GM21360 (cell line): ENCODE measurements around the gene PTPRT.

ENCODE experiments used
- ATAC-seq: cut with Tn5 transposase; IDR thresholded peaks from one replicate; pipeline ENCODE4 v1.9.1; 2021; ENCODE audit warnings: mild to moderate bottlenecking, moderate library complexity; ENCODE audit not compliant: unreplicated experiment

The PTPRT gene

DNA sequence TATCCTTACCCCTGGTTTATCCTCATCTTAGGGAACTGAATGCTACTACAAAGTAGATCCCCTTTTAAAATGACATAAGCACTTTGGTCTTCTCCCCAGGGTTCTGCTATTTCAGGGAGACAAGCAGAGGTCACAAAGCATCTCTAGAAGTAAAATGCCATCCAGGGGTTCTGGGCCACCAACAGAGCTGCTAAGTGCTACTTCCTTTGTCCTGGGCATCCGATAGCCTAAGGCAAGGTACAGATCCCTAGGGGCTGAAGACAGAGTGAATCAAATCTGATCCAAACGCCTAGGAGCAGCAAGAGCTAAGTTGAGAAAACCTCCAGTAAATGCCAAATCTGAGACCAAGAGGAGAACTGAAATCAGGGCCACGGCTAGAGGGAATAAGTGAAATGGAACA lies 161.2 kb downstream of the PTPRT start:
- no peak for ATAC-seq

DNA sequence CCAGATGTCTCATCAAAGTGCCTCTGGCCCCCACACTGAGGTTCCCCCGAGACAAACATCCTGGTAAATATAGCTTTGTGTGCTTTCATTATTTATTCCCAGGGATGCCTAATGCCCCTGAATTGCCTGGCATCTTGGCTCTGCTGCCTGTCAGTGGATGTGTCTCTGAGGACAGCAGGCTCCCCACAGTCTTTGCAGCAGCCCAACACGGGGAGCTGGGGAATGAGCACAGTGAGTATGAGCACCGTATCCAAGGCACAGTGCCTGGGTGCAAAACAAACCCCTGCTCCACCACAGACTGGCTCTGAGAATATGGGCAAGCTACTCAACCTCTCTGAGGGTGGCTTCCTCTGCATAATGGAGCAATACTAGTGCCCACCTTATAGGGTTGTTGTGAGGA lies 165.9 kb downstream of the PTPRT start:
- no peak for ATAC-seq

DNA sequence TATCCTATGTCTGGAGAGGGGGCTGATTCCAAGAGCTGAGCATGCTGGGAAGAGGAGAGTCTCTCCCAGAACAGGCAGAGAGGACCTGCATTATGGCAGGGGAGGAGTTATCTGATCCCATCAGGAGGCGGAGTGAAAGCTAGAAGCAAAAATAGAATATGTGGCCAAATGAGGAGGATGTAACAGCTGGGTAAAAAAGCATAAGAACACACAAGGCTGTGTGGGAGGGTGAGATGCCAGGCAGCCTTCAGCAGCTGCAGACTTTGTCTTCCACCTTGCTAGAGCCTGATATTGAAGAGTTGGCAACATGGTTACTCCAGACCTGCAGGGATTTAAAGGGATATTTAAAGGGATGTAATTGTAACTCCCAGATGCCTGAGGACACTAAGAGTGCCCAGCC lies 167.1 kb downstream of the PTPRT start:
- no peak for ATAC-seq

DNA sequence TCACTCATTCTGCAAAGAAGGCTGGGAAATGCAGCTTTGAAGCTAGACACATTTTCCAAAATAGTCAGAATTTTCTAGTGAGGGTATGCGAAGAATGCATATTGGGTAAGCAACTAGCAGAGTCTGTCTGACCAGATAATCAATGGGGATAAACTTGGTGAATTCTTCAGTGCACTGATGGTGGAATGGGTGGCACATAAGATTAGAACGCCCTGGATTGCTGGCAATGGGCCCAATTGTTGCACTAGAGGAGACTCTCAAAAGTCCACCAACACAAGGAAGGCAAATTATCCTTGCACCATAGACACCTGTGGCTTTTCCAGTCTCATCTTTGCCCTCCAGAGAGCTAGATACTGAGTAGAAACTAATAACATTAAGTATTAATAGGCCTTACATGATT lies 167.6 kb downstream of the PTPRT start:
- no peak for ATAC-seq

DNA sequence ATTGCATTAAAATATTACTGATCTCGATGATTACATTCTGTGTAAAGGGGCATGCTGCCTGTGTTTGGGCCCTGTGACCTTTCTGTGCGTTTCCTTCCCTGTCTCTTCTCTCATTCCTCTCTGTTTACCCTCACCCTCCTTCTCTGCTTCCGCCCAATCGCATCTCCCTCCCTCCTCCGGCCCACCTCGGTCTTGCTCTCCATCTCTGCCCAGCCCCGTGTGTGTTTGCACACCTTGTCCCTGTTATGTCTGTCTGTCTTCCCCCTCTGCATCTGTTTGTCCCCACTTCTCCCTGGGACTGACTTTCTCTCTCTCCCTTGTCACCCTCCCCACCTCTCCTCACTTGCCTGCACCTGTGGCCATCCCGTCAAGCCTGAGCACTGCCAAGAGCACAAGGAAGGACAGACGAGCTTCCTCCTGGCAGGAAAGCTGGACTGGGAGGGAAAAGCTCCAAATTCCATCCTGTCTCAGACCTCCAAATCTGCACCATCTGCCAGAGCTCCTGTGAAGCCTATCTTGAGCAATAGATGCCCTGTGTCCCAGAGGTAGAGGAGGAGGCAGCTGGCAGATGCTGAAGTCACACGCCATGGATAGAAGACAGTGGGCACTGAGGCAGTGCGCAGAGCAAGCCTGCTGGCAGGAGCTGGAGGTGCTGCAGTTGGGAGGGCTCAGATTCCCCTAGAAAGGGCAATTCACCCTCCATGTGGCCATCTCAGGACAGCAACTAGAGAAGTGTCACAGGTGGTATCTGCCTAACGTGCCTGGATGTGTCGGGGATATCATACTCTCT lies 172.3 kb downstream of the PTPRT start:
- ATAC-seq, result no peak

DNA sequence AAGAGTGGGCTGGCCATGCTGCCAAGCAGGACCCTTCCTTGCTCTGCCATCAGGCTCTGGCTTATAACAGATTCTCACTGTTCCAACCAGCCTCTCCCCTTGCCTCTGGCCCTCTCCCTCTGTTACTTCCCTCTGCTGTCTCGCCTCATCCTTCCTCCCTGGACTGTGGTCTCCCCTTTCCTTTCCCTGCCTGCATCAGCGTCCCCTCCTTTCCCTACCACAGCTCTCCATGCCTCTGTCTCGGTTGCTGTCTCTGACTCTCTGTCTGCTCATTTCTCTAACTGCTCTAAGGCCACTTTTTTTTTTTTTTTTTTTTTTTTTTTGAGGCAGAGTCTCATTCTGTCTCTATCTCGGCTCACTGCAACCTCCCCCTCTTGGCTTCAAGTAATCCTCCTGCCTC lies 173.4 kb downstream of the PTPRT start:
- no peak for ATAC-seq

DNA sequence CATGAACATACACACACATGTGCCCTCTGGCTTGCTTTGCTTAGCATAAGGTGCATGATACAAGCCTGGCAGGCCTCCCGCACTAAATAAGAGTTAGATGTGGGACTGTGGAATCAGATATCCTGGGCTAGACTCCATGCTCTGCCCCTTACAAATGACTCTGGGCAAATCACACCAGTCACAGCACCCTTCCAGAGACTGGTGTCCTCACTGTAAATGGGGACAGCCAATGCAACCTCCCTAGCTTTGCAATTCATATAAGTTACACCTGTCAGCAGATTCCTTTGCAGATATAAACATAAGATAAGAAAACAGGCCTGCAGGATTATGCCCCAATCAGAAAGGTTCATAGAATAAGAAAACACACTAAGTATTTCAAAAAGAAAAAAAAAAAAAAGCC lies 174.1 kb downstream of the PTPRT start:
- no peak for ATAC-seq

DNA sequence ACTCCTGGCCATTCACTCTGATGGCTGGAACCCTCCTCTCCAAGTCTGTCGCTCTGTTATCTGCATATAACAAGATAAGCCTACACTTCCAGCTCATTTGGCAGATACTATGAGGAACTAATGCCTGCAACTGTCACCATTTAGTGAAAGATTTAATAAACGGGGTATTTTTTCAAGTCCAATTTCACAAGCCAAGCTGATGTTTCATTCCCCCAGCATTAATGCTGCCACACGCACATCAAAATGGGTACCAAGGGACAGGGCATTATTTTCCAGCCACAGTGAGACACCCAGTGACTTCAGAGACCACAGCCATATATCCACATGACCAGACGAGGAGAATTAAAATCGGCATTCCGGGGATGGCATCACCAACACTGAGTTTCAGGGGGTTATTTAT lies 175.5 kb downstream of the PTPRT start:
- no peak for ATAC-seq

DNA sequence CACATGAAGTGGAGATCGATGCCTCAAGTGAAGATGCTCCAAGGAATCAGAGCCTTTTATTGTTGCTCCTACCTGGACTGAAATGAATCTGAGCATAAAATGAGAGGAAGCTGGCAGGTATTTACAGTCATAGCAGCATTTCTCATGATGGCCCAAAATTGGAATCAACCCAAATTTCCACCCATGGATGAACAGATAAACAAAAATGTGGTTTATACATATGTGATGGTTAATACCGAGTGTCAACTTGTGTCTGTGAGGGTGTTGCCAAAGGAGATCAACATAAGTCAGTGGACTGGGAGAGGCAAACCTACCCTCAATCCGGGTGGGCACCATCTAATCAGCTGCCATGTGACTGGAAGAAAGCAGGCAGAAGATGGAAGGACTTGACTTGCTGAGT lies 178.2 kb downstream of the PTPRT start:
- ATAC-seq, result no peak

DNA sequence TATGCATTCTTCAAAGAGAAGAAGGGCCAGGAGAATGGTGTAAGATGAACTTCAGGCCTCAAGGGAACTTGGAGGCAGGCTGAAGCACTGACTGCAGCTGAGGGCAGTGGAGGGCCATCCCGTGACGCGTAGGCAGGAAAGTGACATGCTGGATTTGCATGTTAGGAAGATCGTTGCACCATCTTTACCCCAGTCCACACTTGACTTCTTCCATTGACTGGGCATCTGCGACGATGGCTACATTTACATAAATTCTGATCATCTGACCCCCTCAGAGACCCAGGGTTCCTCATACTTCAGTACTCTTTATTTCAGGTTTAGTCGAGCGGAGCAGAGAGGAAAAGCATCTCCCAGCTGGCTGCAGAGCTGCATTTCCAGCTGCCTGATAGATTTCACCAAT lies 180.2 kb downstream of the PTPRT start:
- no peak for ATAC-seq

DNA sequence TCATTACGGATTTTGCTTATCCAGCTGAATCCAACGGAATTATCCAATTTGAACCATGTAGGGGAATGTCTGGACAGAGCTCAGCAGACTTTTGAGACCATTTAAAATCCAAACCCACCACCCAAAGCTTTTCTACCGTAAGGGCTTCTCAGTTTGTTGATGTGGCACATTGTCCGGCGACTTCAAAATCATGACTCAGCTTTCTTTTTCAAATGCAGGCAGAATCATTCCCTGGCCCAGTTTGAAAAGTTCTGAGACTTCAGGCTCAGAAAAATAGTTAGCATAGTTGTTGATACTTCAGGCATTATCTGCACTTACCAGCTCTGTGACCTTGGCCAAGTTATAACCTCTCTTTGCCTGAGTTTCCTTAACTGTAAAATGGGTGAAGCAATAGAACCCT lies 182.2 kb downstream of the PTPRT start:
- ATAC-seq, result no peak

DNA sequence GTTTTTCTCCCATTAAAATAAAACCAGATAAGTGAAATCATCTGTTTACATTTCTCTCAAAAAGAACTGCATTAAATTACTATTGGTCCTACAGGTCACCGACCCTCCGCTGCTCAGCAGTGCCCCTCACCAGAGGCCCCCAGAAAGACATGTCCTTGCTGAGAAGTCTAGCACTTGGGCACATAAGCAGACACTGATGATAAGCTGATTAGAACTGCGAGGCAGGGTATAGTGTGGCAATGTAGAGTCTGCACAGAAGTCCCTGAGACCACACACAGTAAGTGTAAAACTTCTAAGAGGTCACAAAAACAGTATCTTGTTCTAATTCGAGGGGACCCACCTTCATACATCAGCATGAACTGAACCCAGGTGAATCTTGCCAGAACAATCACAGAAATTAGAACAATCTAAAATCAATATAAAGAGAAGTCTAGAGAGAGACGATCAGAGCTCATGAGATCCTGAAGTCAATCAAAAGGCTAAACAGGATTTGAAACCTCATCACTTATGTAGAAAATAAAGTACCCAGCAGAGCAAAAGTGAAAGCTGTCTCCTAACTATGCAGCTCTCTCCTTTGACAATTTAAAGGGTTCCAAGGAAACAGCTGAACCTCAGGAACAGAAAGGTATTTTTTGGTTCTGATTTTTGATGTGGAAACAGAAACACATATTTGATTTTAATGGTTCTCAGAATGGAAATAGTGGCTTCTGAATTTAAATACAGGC lies 182.9 kb downstream of the PTPRT start:
- ATAC-seq, result no peak

DNA sequence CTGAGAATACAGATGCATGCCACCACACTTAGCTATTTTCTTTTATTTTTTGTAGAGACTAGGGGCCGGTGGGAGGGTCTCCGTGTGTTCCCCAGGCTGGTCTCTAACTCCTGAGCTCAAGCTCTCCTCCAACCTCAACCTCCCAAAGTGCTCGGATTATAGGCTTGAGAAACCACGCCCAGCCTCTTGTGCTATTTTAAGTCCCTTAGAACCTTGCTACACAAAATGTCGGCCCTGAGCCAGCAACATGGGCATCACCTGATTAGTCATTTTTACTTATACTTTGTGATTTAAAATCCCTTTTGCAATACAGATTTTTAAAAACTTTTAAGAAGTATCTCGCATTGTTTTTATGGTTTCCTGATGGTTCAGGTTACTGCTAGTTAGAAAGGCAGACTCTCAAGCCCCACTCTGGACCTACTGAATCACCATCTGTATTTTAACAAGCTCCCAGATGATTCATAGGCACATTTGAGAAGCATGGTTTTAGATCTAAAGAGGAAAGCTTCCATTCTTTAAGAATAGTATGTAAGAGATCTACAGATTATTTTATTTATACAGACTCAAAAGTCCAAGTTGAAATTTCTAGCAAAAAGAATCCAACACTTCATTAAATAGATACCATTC lies 186.3 kb downstream of the PTPRT start:
- ATAC-seq, result no peak

DNA sequence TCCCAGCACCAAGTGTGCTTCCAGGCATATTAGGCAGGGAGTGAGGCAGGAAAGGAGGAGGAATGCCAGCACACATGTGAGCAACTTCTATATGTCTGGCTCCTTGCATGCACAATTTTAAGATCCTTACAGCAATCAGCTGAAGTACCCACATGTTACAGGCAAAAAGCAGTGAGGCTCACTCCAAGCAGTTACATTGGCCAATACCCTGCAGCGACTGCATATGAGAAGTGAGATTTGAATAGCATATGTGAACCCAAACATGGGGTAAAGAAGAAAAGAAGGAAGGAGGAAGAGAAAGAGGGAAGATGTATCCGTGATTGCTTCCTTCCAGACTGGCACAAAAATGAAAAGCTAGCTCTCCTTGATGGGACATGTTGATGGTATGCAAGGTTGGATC lies 193.6 kb downstream of the PTPRT start:
- ATAC-seq, result no peak

DNA sequence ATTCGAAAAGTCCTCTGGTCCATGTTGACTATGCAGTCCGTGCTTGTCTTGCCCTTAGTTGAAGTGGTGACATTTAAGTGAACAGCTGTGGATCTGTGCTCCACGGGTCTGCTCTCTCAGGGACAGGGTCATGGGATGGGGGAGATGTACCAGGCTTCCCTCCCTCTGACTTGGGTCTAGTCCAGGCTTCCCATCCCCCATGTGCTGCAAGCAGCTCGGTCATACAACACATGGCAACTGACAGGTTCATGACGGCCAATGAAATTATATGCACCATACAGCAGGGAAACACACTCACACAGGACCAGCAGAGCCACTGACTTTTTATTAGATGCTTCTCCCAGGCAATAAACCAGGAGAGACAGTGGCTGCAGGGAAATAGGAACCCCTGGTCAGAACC lies 201.4 kb downstream of the PTPRT start:
- no peak for ATAC-seq

DNA sequence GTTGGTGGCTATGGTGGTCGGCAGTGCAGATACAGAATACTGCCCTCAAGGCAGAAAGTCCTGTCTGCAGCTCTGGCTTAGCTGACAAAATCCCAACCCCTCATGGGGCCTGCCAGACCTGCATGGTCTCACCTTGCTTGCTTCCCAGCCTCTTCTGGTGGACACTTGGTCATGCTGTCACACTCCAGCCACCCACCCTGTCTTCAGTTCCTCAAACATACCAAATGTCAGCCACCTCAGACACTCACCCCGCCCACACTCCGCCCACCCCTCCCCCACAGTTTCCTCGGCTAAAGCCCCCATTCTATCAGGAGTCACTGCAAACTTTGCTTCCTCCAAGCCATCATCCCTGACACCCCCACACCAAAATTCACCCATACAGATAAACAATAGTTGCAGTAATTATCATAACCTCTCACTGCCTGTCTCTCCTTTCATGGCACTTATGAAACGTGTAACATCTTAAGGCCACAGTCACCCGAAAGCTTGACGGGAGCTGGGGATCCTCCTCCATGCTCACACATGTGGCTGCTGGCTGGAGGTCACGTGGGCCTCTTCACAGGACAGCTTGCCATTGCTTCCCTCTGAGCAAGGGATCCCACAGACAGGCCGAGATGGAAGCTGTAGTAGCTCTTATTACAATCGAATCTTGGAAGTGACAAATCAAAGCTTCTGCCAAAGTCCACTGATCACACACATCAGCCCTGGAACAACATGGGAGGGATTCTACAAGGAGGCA lies 202.2 kb downstream of the PTPRT start:
- ATAC-seq, result no peak

DNA sequence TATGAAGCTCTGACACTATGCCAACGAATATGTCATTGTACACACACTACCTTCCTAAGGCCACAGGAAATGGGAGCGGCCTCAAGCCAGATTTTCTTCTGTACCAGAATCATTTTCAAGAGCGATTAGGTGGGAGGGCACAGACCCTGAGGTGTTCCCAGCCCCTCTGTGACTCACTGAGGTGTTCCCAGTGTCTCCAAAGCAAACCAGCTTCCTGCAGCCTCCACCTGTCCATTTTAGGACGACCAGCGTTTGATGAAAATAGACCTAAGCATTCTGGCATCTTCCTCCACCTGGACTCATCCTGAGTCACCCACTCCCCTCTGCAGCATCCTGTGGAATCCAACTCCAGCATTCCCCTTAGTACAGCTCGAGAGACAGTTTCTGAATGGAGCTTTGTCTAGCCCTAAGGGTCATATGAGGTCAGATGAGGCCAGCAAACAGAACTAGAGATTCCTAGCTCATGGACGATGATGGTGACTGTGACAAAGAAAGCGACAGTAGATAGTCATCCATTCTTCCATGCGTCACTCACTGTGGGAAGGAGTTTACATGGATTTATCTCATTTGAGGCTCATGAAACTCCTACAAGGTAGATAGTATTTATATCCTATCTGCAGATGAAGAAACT lies 203.4 kb downstream of the PTPRT start:
- ATAC-seq, result no peak

DNA sequence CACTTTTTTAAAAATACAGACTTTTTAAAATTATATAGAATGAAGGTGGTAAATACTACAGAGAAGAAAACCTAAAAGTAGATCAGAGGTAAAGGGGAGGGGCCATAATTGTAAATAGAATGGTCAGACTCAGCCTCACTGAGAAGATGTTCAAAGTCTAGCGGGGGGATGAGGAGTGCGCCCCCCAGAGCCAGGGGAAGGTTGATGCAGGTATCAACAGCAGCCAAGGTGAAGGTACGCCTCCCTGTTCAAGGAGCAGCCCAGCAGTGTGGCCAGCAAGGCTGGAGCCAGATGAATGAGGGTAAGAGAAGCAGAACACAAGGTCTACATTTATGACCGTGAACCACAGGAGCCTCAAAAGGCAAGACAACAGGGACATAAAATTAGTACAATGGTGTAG lies 204.1 kb downstream of the PTPRT start:
- no peak for ATAC-seq

DNA sequence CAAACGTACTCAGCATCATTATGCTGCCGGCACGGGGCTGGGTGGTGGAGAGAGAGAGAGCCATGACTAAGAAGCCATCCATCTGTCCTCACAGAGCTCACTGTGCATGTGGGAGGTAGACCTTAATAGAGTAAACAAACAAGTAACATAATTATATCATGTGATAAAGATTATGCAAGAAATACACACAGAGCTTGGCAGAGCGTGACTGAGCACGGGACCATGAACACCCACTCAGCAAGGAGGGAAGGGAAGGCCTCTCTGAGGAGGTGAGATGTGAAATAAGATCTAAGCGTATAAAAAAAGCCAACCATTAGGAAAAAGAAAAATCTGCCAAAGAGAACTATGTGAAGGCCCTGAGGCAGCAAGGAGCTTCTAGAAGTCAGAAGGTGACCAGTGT lies 207.5 kb downstream of the PTPRT start:
- ATAC-seq, result no peak

DNA sequence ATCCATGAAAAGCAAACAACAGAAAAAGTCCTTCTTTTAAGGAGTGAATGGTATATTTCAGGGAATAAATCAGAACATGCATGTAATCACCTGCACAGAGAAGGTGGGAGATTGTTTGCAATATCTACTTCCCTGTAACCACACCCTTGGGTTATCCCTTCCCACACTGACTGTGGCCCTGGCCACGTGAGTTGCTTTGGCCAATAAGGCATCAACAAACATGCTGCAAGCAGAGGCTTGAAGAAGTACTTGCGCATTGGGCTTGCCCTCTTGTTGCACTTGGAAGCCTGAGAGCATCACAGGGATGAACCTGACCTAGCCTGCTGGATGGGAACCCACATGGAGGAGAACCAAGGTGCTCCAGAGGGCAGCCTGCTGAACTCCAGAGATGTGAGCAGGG lies 208.5 kb downstream of the PTPRT start:
- ATAC-seq, result no peak

DNA sequence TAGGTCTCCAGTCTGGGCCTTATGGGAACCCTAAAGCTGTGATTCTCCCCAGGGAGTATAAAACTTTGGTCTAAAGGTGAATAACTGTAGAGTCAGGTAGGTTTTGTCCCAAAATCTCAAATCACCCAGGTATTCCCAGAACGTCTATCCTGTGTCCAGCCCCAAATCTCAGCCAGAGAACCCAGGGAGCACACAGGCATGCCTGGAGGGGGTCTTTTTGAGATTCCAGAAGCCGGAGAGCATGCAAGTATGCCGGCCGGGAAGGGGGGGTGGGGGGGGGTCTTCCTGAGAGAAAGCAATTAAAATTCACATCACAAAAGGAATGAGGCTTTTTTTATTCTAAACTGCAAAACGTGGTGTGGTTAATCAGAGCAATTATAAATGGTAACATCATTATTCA lies 210.0 kb downstream of the PTPRT start:
- ATAC-seq, result no peak
